SU-DHL-6 (cell line): ENCODE data around the gene MAP4K3.

ENCODE experiments used
- H2AFZ ChIP-seq: fragments of 200-600 bp; sonication (generic); 2 replicates; pipeline ENCODE4 v1.6.1; 2014; ENCODE audit warnings: low read depth, mild to moderate bottlenecking, moderate library complexity, mixed read lengths, antibody characterized with exemption, low read length; ENCODE audit not compliant: severe bottlenecking
- H3F3A ChIP-seq: fragments of 200-600 bp; shearing (Covaris generic); 2 replicates; pipeline ENCODE4 v1.6.0; 2016; ENCODE audit warnings: antibody characterized with exemption, mild to moderate bottlenecking; ENCODE audit not compliant: insufficient read depth
- H3K27ac ChIP-seq: fragments of 200-600 bp; sonication (generic); 2 replicates; pipeline ENCODE4 v1.5.1; 2016; ENCODE audit warnings: low read depth, mild to moderate bottlenecking, low read length, moderate library complexity, mixed read lengths
- H3K27me3 ChIP-seq: fragments of 200-600 bp; sonication (generic), shearing (Covaris generic); 2 replicates; pipeline ENCODE4 v1.6.0; 2014; ENCODE audit warnings: mild to moderate bottlenecking, low read length
- H3K36me3 ChIP-seq: fragments of 200-600 bp; sonication (generic); 2 replicates; pipeline ENCODE4 v1.6.1; 2014; ENCODE audit warnings: mild to moderate bottlenecking, low read length, mixed read lengths
- H3K4me2 ChIP-seq: fragments of 300-600, 200-600 bp; shearing (Covaris generic), sonication (generic); 2 replicates; pipeline ENCODE4 v1.6.0; 2014; ENCODE audit warnings: low read length, low read depth, mild to moderate bottlenecking; ENCODE audit not compliant: poor library complexity, severe bottlenecking
- H3K4me3 ChIP-seq: fragments of 200-600 bp; sonication (generic); 2 replicates; pipeline ENCODE4 v1.5.1; 2014; ENCODE audit warnings: antibody characterized with exemption, low read length, mild to moderate bottlenecking, mixed read lengths; ENCODE audit not compliant: insufficient read depth, poor library complexity, severe bottlenecking
- H3K79me2 ChIP-seq: fragments of 200-600 bp; sonication (generic); 2 replicates; pipeline ENCODE4 v1.6.1; 2014; ENCODE audit warnings: mild to moderate bottlenecking, low read length, moderate library complexity; ENCODE audit not compliant: insufficient read depth
- H3K9ac ChIP-seq: fragments of 200-600 bp; sonication (generic); 2 replicates; pipeline ENCODE4 v1.7.0; 2014; ENCODE audit warnings: mild to moderate bottlenecking, low read length
- H3K9me2 ChIP-seq: fragments of 200-600 bp; sonication (generic); replicated peaks from 2 replicates; pipeline ENCODE4 v1.6.1; 2014; ENCODE audit warnings: low read length; ENCODE audit not compliant: insufficient read depth
- H3K9me3 ChIP-seq: fragments of 200-600 bp; sonication (generic); 2 replicates; pipeline ENCODE4 v1.6.1; 2014; ENCODE audit warnings: low read length, mixed read lengths; ENCODE audit not compliant: insufficient read depth
- H4K20me1 ChIP-seq: fragments of 200-600 bp; sonication (generic); 2 replicates; pipeline ENCODE4 v1.6.1; 2014; ENCODE audit warnings: low read depth, mild to moderate bottlenecking, antibody characterized with exemption, low read length, moderate library complexity, mixed read lengths
- EZH2phosphoT487 ChIP-seq: fragments of 200-600 bp; sonication (generic), shearing (Covaris generic); conservative IDR thresholded peaks from 2 replicates; pipeline ENCODE4 v1.6.1; 2018; ENCODE audit warnings: mild to moderate bottlenecking, antibody characterized with exemption, low read length, moderate library complexity, mixed read lengths
- TF ChIP-seq, protein P1 (sequence below): fragments of 200-600 bp; sonication (generic); IDR thresholded peaks from one replicate; pipeline ENCODE4 v1.5.1; 2017; ENCODE audit warnings: antibody characterized with exemption, mild to moderate bottlenecking, low read length, moderate library complexity; ENCODE audit not compliant: insufficient read depth, poor library complexity, severe bottlenecking

The MAP4K3 gene

DNA sequence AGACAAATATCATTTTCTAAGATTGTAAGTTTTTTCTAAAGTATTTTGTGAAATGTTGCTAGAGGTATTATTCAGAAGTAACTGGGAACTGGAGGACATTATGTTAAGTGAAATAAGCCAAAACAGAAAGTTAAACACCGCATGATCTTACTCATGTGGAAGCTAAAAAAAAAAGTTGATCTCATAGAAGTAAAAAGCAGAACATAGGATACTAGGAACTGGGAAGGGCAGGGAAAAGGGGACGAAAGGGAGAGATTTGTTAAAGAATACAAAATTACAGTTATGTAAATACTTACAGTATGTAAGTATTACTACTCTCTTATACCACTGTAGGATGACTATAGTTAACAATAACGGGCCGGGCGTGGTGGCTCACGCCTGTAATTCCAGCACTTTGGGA, 146.7 kb downstream of the MAP4K3 start:
- Histone ChIP-seq H3K9me3 (no peaks in the 10 kb centered on the region), H4K20me1 (no peaks in the 10 kb centered on the region), H3K9me2 (no peaks in the 10 kb centered on the region), H3K79me2 (no peaks in the 10 kb centered on the region), H3F3A (no peaks in the 10 kb centered on the region), H3K27ac (no peak overlapping the region), H3K36me3 (no peaks in the 10 kb centered on the region), H2AFZ (no peak overlapping the region), H3K4me3 (no peak overlapping the region), H3K27me3 (no peaks in the 10 kb centered on the region), H3K9ac (no peak overlapping the region), H3K4me2 (no peak overlapping the region)
- TF ChIP-seq, protein P1, sequence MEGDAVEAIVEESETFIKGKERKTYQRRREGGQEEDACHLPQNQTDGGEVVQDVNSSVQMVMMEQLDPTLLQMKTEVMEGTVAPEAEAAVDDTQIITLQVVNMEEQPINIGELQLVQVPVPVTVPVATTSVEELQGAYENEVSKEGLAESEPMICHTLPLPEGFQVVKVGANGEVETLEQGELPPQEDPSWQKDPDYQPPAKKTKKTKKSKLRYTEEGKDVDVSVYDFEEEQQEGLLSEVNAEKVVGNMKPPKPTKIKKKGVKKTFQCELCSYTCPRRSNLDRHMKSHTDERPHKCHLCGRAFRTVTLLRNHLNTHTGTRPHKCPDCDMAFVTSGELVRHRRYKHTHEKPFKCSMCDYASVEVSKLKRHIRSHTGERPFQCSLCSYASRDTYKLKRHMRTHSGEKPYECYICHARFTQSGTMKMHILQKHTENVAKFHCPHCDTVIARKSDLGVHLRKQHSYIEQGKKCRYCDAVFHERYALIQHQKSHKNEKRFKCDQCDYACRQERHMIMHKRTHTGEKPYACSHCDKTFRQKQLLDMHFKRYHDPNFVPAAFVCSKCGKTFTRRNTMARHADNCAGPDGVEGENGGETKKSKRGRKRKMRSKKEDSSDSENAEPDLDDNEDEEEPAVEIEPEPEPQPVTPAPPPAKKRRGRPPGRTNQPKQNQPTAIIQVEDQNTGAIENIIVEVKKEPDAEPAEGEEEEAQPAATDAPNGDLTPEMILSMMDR, result no peak
- TF ChIP-seq EZH2phosphoT487, result no peak

DNA sequence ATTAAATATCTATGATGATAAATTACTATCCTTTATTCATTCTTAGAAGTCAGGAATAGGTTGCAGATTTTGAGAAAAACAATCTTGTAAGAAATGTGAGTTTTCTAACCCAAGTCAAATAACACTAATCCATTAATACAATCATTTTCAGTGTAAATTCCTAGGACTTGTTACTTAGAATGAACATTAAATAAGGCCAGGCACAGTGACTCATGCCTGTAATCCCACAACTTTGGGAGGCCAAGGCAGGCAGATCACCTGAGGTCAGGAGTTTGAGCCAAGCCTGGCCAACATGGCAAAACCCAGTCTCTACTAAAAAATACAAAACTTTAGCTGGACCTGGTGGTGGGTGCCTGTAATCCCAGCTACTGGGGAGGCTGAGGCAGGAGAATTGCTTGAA, 147.5 kb downstream of the MAP4K3 start:
- Histone ChIP-seq H3K79me2 (no peaks in the 10 kb centered on the region), H3K9me3 (no peaks in the 10 kb centered on the region), H3K9me2 (no peaks in the 10 kb centered on the region), H3K4me2 (no peak overlapping the region), H3F3A (no peaks in the 10 kb centered on the region), H3K36me3 (no peaks in the 10 kb centered on the region), H3K9ac (no peak overlapping the region), H4K20me1 (no peaks in the 10 kb centered on the region), H3K4me3 (no peak overlapping the region), H2AFZ (no peak overlapping the region), H3K27ac (no peak overlapping the region), H3K27me3 (no peaks in the 10 kb centered on the region)
- TF ChIP-seq EZH2phosphoT487, result no peak
- TF ChIP-seq, protein P1, result no peak

DNA sequence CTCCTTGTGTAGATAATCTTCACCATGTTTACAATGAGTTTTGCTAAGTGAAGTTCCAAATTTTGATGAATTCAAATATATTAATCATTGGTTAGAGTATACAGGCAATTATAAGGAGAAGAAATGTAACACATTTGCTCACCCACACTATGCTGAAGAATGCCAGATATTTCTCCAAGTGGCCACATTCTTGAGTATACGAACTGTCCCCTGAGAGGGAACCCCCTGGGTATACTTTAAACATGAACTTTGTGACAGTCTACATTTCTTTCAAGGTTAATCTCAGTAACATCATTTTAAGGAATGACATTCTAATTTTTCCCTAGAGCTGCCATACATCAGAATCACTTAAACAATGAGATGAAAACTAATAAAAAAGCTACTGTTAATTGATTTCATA, 153.5 kb downstream of the MAP4K3 start:
- H3K27me3 ChIP-seq, result no peaks in the 10 kb centered on the region
- no peak for TF ChIP-seq EZH2phosphoT487
- TF ChIP-seq, protein P1, result no peak
- no peak overlapping the region for H2AFZ ChIP-seq
- no peaks in the 10 kb centered on the region for H4K20me1 ChIP-seq
- H3K79me2 ChIP-seq, result no peaks in the 10 kb centered on the region
- H3K9me2 ChIP-seq, result no peaks in the 10 kb centered on the region
- no peak overlapping the region for H3K4me3 ChIP-seq
- no peak overlapping the region for H3K9ac ChIP-seq
- H3F3A ChIP-seq, result no peaks in the 10 kb centered on the region
- no peaks in the 10 kb centered on the region for H3K36me3 ChIP-seq
- H3K9me3 ChIP-seq, result no peaks in the 10 kb centered on the region
- no peak overlapping the region for H3K4me2 ChIP-seq
- H3K27ac ChIP-seq, result no peak overlapping the region
